GM10248 (cell line): ENCODE results near the gene NIPA2.

Experiments
- CTCF ChIA-PET: fragments of 300-600 bp; sonication (Branson Sonifier 250); formaldehyde crosslinking; extraction: SDS; loops from one replicate; lab custom pipeline; 2021; ENCODE audit warnings: antibody characterized with exemption; lab: Yijun Ruan, JAX
- POLR2A ChIA-PET: fragments of 350-650 bp; sonication (Branson Sonifier 250); formaldehyde crosslinking; extraction: SDS; loops from one replicate; lab custom pipeline; 2020; ENCODE audit warnings: antibody characterized with exemption; lab: Yijun Ruan, JAX
- DNase-seq: peaks from one replicate; pipeline ENCODE4 v3.0.0; 2012; ENCODE audit errors: extremely low spot score
- CTCF ChIP-seq: IDR thresholded peaks from 2 replicates; pipeline ENCODE4 v1.5.1; 2012; ENCODE audit warnings: mild to moderate bottlenecking, low read depth; ENCODE audit errors: extremely low read depth, missing control alignments, control extremely low read depth

The NIPA2 gene

GRCh38 chr15:22917556-22917955 lies 79.1 kb downstream of the NIPA2 start:
- ChIA-PET POLR2A (no interaction called here), CTCF (no interaction called here)
- no peak for DNase-seq
- TF ChIP-seq CTCF, result no peak
